GM19025 (cell line): ENCODE results near the gene ARFGEF2.
"Not testable (repeated sequence)": the region's sequence is repeated elsewhere in the genome, so short reads cannot be mapped to it uniquely, and the experiment has no call there.

Experiments
- ATAC-seq: cut with Tn5 transposase; IDR thresholded peaks from one replicate; pipeline ENCODE4 v1.9.1; 2021; ENCODE audit warnings: mild to moderate bottlenecking, low read depth, moderate library complexity; ENCODE audit not compliant: unreplicated experiment

ARFGEF2 gene

GRCh38 chr20:48921168-48921882 lies at the start of gene ARFGEF2:
Gene ARFGEF2, plus strand, starts transcription at chr20:48921711. Its CDS starts 179 bp downstream, at chr20:48921890.
- peak; percentile 83 for ATAC-seq

- ATAC-seq: no peak
These were observed 46.1 kb upstream of the ARFGEF2 start for GRCh38 chr20:48875233-48875913.

- ATAC-seq: no peak
These were observed 45.6 kb upstream of the ARFGEF2 start for GRCh38 chr20:48875914-48876240.

GRCh38 chr20:48877304-48877703 lies 44.2 kb upstream of the ARFGEF2 start:
- ATAC-seq: no peak

GRCh38 chr20:48878534-48879248 lies 42.8 kb upstream of the ARFGEF2 start:
- ATAC-seq: no peak

- ATAC-seq: no peak
These were observed 41.8 kb upstream of the ARFGEF2 start for GRCh38 chr20:48879612-48880245.

GRCh38 chr20:48880331-48880730 lies 41.2 kb upstream of the ARFGEF2 start:
- no peak for ATAC-seq

- ATAC-seq: no peak
These were observed 40.4 kb upstream of the ARFGEF2 start for GRCh38 chr20:48880981-48881657.

GRCh38 chr20:48885237-48885636 lies 36.3 kb upstream of the ARFGEF2 start:
- no peak for ATAC-seq

- ATAC-seq: no peak
These were observed 35.3 kb upstream of the ARFGEF2 start for GRCh38 chr20:48886194-48886593.

GRCh38 chr20:48886811-48887210 lies 34.7 kb upstream of the ARFGEF2 start:
- no peak for ATAC-seq

GRCh38 chr20:48888517-48888916 lies 33.0 kb upstream of the ARFGEF2 start:
- ATAC-seq: not testable (repeated sequence)

- no peak for ATAC-seq
These were observed 32.2 kb upstream of the ARFGEF2 start for GRCh38 chr20:48889140-48889790.

GRCh38 chr20:48891235-48892048 lies 30.1 kb upstream of the ARFGEF2 start:
- ATAC-seq: no peak

- ATAC-seq: no peak
These were observed 29.5 kb upstream of the ARFGEF2 start for GRCh38 chr20:48892049-48892470.

- no peak for ATAC-seq
These were observed 28.6 kb upstream of the ARFGEF2 start for GRCh38 chr20:48892891-48893290.

GRCh38 chr20:48893374-48893773 lies 28.1 kb upstream of the ARFGEF2 start:
- no peak for ATAC-seq

- no peak for ATAC-seq
These were observed 24.1 kb upstream of the ARFGEF2 start for GRCh38 chr20:48897305-48898010.

- ATAC-seq: no peak
These were observed 23.3 kb upstream of the ARFGEF2 start for GRCh38 chr20:48898210-48898609.
